A549 (cell line): Measurements from ENCODE around the gene CRACR2B. TPM values are rescaled to one million over a fixed set of nuclear protein-coding genes. Genes with fewer than 3 reads are reported as not detected.
A peak's percentile ranks its signal among the peaks of the same experiment; 100 is the strongest.

Experiments
- ATAC-seq, 2 experiments: fragments of 200-7000 bp in 1 of 2; fragments of >200 bp in 1 of 2; cut with Nextera tagmentation in 1 of 2; cut with Tn5 transposase in 1 of 2; 3 replicates each; pipeline versions ENCODE4 v1.8.0 to v1.9.1; 2018 to 2020; ENCODE audit warnings: mild to moderate bottlenecking in 1 of 2, moderate library complexity in 1 of 2
- CTCF ChIA-PET: fragments of 300-600 bp; sonication (Branson Sonifier 250); formaldehyde crosslinking; extraction: SDS; loops from one replicate; lab custom pipeline; 2021; ENCODE audit warnings: antibody characterized with exemption, inconsistent platforms; lab: Yijun Ruan, JAX
- POLR2A ChIA-PET: fragments of 350-600 bp; formaldehyde crosslinking; extraction: SDS; loops from one replicate; lab custom pipeline; 2021; ENCODE audit warnings: antibody characterized with exemption, inconsistent platforms; lab: Yijun Ruan, JAX
- DNase-seq, 2 experiments: peaks; one replicate each; pipeline versions ENCODE4 v3.0.0 to v3.0.0-alpha.2; 2011 to 2016; ENCODE audit warnings: low read depth in 1 of 2, low spot score in 1 of 2
- FAIRE-seq: peaks from 2 replicates; lab custom pipeline; 2011; peaks lifted over from hg19 to GRCh38; lab: Jason Lieb, UNC
- H3K27ac ChIP-seq, 2 experiments: fragments of >200 bp; sonication (Bioruptor Twin); formaldehyde crosslinking; 3 replicates each; pipeline ENCODE4 v1.5.1; 2016 to 2017
- H3K4me1 ChIP-seq: fragments of >200 bp; sonication (Bioruptor Twin); formaldehyde crosslinking; 3 replicates; pipeline ENCODE4 v1.6.1; 2016
- H3K4me2 ChIP-seq: fragments of >200 bp; sonication (Bioruptor Twin); formaldehyde crosslinking; 3 replicates; pipeline ENCODE4 v1.6.1; 2016
- H3K4me3 ChIP-seq: fragments of >200 bp; sonication (Bioruptor Twin); formaldehyde crosslinking; 3 replicates; pipeline ENCODE4 v1.5.1; 2016
- H3K9me3 ChIP-seq: fragments of >200 bp; sonication (Bioruptor Twin); formaldehyde crosslinking; 3 replicates; pipeline ENCODE4 v1.6.1; 2016
- ATOH8 ChIP-seq: fragments of 250-450 bp; sonication (Bioruptor Pico); IDR thresholded peaks from 2 replicates; pipeline ENCODE4 v1.5.0; 2020; ENCODE audit warnings: low read depth, mild to moderate bottlenecking, moderate library complexity
- BCL3 ChIP-seq: fragments of >200 bp; sonication (Bioruptor Twin); formaldehyde crosslinking; IDR thresholded peaks from 3 replicates; pipeline ENCODE4 v1.6.1; 2016
- E2F6 ChIP-seq: IDR thresholded peaks from 2 replicates; pipeline ENCODE4 v1.6.1; 2012; ENCODE audit warnings: low read depth, borderline replicate concordance
- FOSL2 ChIP-seq, 2 experiments: fragments of 450-650 bp in 1 of 2; fragments of >200 bp in 1 of 2; sonication (Bioruptor Twin) in 1 of 2; formaldehyde crosslinking; IDR thresholded peaks; 2 replicates each; pipeline versions ENCODE4 v1.5.0 to v1.6.1; 2016 to 2020; ENCODE audit warnings: mild to moderate bottlenecking in 1 of 2, moderate library complexity in 1 of 2
- HOXB5 ChIP-seq: fragments of 250-450 bp; sonication (Bioruptor Pico); IDR thresholded peaks from 2 replicates; pipeline ENCODE4 v1.5.0; 2020; ENCODE audit warnings: mild to moderate bottlenecking, moderate library complexity
- KDM1A ChIP-seq: fragments of 200-600 bp; sonication (generic); IDR thresholded peaks from 2 replicates; pipeline ENCODE4 v1.6.1; 2016; ENCODE audit warnings: low read depth, mild to moderate bottlenecking
- MAFK ChIP-seq: fragments of 450-650 bp; IDR thresholded peaks from 2 replicates; pipeline ENCODE4 v1.6.1; 2014; ENCODE audit not compliant: partially characterized antibody
- MAX ChIP-seq: IDR thresholded peaks from 2 replicates; pipeline ENCODE4 v1.6.1; 2012
- MAZ ChIP-seq: fragments of 150-350 bp; IDR thresholded peaks from 2 replicates; pipeline ENCODE4 v1.6.1; 2014; ENCODE audit warnings: antibody characterized with exemption, low read depth, low read length, borderline replicate concordance
- PBX3 ChIP-seq: IDR thresholded peaks from 2 replicates; pipeline ENCODE4 v1.6.1; 2012
- POLR2A ChIP-seq: IDR thresholded peaks from 2 replicates; pipeline ENCODE4 v1.6.1; 2012; ENCODE audit warnings: mild to moderate bottlenecking, low read length
- RARB ChIP-seq: fragments of 250-450 bp; sonication (Bioruptor Pico); IDR thresholded peaks from 2 replicates; pipeline ENCODE4 v1.8.0; 2021; ENCODE audit warnings: mild to moderate bottlenecking, moderate library complexity
- REST ChIP-seq: fragments of 200-600 bp; sonication (generic); IDR thresholded peaks from 2 replicates; pipeline ENCODE4 v1.6.1; 2016; ENCODE audit warnings: antibody characterized with exemption, mild to moderate bottlenecking, moderate library complexity
- RNF2 ChIP-seq: fragments of 200-600 bp; sonication (generic); IDR thresholded peaks from 2 replicates; pipeline ENCODE4 v1.6.1; 2016; ENCODE audit warnings: low read depth, mild to moderate bottlenecking, antibody characterized with exemption, moderate library complexity, borderline replicate concordance
- ZC3H11A ChIP-seq: fragments of 450-650 bp; IDR thresholded peaks from 2 replicates; pipeline ENCODE4 v1.6.1; 2014; ENCODE audit warnings: antibody characterized with exemption, mild to moderate bottlenecking
- ZNF302 ChIP-seq: fragments of 250-450 bp; sonication (Bioruptor Pico); IDR thresholded peaks from 2 replicates; pipeline ENCODE4 v1.9.0; 2021; ENCODE audit warnings: inconsistent platforms, mild to moderate bottlenecking, moderate library complexity
- WGBS: methylation state at CpG from one replicate; pipeline ENCODE4 v1.1.6; 2017; ENCODE audit errors: missing lambda C conversion rate; 5-methylcytosine and 5-hydroxymethylcytosine counted together
- polyA plus RNA-seq, 4 experiments: library from polyadenylated mRNA; depleted of rRNA in 3 of 4; stranded (reverse); fragments of >200 nt; fragmentation: RNase III in 1 of 4; extraction: RNeasy Plus Mini Kit Qiagen cat#74134 plus additional on column Dnase treatment in 1 of 4; gene quantifications; 2 replicates in 3 of 4; 3 replicates in 1 of 4; pipeline ENCODE4 v1.2.3, GENCODE V29; 2011 to 2017

The CRACR2B gene
- polyA plus RNA-seq, 2 of the 4 experiments (the other 2 are of a cell fraction): 1.2 to 3.0 TPM

GRCh38 chr11:846496-847098 lies 18.9 kb downstream of the CRACR2B start:
- H3K27ac ChIP-seq: peak overlapping the region; percentile 99
- H3K4me2 ChIP-seq: peak overlapping the region; percentile 92
- 54% methylated on average over 8 of the region's 11 CpGs for WGBS

GRCh38 chr11:847876-848275 lies 20.2 kb downstream of the CRACR2B start:
- WGBS: 85% methylated on average over 5 of the region's 18 CpGs
- Histone ChIP-seq H3K9me3 (no peaks in the 10 kb centered on the region), H3K4me3 (no peak overlapping the region), H3K4me1 (peaks cover 67% of the 10 kb centered on the region), H3K4me2 (peak overlapping the region; percentile 92), H3K27ac (peak overlapping the region; percentile 37 to 99; a peak in 3 of 6 replicates)
- DNase-seq (no peak), ATAC-seq (no peak), FAIRE-seq (no peak)
- TF ChIP-seq ZC3H11A (no peak), MAX (no peak), E2F6 (no peak), REST (no peak), RNF2 (no peak), MAFK (no peak), BCL3 (no peak), FOSL2 (IDR thresholded peaks at IDR 0.05) (no peak), FOSL2 (CRISPR knock-in tag; IDR thresholded peaks at IDR 0.05) (no peak)
- ChIA-PET CTCF (interaction anchor here (0.7 to 5.4 kb wide), 17 partner anchors 8 to 660 kb away, joined by 3 to 40 read pairs (median 4); no protein-coding TSS in a partner anchor), POLR2A (interaction anchor here (1.0 to 1.7 kb wide), 3 partner anchors 12 to 29 kb away, joined by 3 to 5 read pairs (median 4); partner anchors contain the start of genes CD151 and PNPLA2)

More at GRCh38 chr11:846496-847098, 18.9 kb downstream of the CRACR2B start:
- Histone ChIP-seq H3K4me1 (peaks cover 59% of the 10 kb centered on the region), H3K4me3 (no peak overlapping the region)
- FAIRE-seq (no peak), ATAC-seq (no peak), DNase-seq (no peak)
- CTCF ChIA-PET: interaction anchor here (0.6 to 5.4 kb wide), 10 partner anchors 10 to 204 kb away, joined by 3 to 40 read pairs (median 6); no protein-coding TSS in a partner anchor
- POLR2A ChIA-PET: interaction anchor here (1.0 to 1.7 kb wide), 2 partner anchors 14 to 27 kb away, joined by 3 read pairs; partner anchors contain the start of genes CD151 and PNPLA2
- TF ChIP-seq MAX (peak; percentile 25; the same call in 1 of the 2 replicates), PBX3 (0 out of 2 replicates have a peak, but pooled peaks have one; percentile 30), MAZ (no peak), ZNF302 (CRISPR knock-in tag) (no peak), RARB (CRISPR knock-in tag) (no peak), KDM1A (no peak), POLR2A (no peak), HOXB5 (CRISPR knock-in tag) (no peak), ATOH8 (CRISPR knock-in tag) (no peak)
- TF ChIP-seq, all 56 proteins: peak for 2
- H3K9me3 ChIP-seq: no peaks in the 10 kb centered on the region
